ENCODE results near the gene NEURL1. TPM values are rescaled to one million over a fixed set of nuclear protein-coding genes. Genes with fewer than 3 reads are reported as not detected.

NEURL1 gene
- total RNA-seq, 1 donor from 2014 or later, result 3.4 TPM

- intact Hi-C loops (cut with micrococcal nuclease), result no loop called here
- H3K27me3 Mint-ChIP-seq (ENCODE audit: insufficient read depth), result no peaks in the 10 kb centered on the region
- H3K9me3 Mint-ChIP-seq, result no peaks in the 10 kb centered on the region
- no peak overlapping the region for H3K27ac Mint-ChIP-seq
- DNase-seq (ENCODE audit: low spot score), result no peak
- peaks cover 6% of the 10 kb centered on the region for H3K36me3 Mint-ChIP-seq (ENCODE audit: low read depth)
- H3K4me1 Mint-ChIP-seq (ENCODE audit: low read depth), result peaks cover 4% of the 10 kb centered on the region
- no peak overlapping the region for H3K4me3 Mint-ChIP-seq
Measured at GRCh38 chr10:103613616-103614015, 120.1 kb downstream of the NEURL1 start.

- Mint-ChIP-seq H3K27ac (no peak overlapping the region), H3K36me3 (ENCODE audit: low read depth) (peaks cover 4% of the 10 kb centered on the region), H3K4me3 (no peak overlapping the region), H3K4me1 (ENCODE audit: low read depth) (peaks cover 4% of the 10 kb centered on the region), H3K27me3 (ENCODE audit: insufficient read depth) (no peaks in the 10 kb centered on the region), H3K9me3 (no peaks in the 10 kb centered on the region)
- DNase-seq (ENCODE audit: low spot score), result no peak
- intact Hi-C loops (cut with micrococcal nuclease), result no loop called here
Measured at GRCh38 chr10:103614306-103615158, 121.0 kb downstream of the NEURL1 start.

- no peak for DNase-seq (ENCODE audit: low spot score)
- H3K36me3 Mint-ChIP-seq (ENCODE audit: low read depth), result peaks cover 8% of the 10 kb centered on the region
- intact Hi-C loops (cut with micrococcal nuclease), result no loop called here
- H3K27ac Mint-ChIP-seq, result no peak overlapping the region
- no peak overlapping the region for H3K4me3 Mint-ChIP-seq
- peaks cover 4% of the 10 kb centered on the region for H3K4me1 Mint-ChIP-seq (ENCODE audit: low read depth)
- H3K27me3 Mint-ChIP-seq (ENCODE audit: insufficient read depth), result no peaks in the 10 kb centered on the region
- no peaks in the 10 kb centered on the region for H3K9me3 Mint-ChIP-seq
Measured at GRCh38 chr10:103616705-103617601, 123.4 kb downstream of the NEURL1 start.

- DNase-seq (ENCODE audit: low spot score), result no peak
- Mint-ChIP-seq H3K9me3 (no peaks in the 10 kb centered on the region), H3K27ac (no peak overlapping the region), H3K36me3 (ENCODE audit: low read depth) (peaks cover 8% of the 10 kb centered on the region), H3K4me3 (no peak overlapping the region), H3K4me1 (ENCODE audit: low read depth) (peaks cover 4% of the 10 kb centered on the region), H3K27me3 (ENCODE audit: insufficient read depth) (no peaks in the 10 kb centered on the region)
- intact Hi-C loops (cut with micrococcal nuclease), result no loop called here
Measured at GRCh38 chr10:103617602-103618385, 124.3 kb downstream of the NEURL1 start.

DNA sequence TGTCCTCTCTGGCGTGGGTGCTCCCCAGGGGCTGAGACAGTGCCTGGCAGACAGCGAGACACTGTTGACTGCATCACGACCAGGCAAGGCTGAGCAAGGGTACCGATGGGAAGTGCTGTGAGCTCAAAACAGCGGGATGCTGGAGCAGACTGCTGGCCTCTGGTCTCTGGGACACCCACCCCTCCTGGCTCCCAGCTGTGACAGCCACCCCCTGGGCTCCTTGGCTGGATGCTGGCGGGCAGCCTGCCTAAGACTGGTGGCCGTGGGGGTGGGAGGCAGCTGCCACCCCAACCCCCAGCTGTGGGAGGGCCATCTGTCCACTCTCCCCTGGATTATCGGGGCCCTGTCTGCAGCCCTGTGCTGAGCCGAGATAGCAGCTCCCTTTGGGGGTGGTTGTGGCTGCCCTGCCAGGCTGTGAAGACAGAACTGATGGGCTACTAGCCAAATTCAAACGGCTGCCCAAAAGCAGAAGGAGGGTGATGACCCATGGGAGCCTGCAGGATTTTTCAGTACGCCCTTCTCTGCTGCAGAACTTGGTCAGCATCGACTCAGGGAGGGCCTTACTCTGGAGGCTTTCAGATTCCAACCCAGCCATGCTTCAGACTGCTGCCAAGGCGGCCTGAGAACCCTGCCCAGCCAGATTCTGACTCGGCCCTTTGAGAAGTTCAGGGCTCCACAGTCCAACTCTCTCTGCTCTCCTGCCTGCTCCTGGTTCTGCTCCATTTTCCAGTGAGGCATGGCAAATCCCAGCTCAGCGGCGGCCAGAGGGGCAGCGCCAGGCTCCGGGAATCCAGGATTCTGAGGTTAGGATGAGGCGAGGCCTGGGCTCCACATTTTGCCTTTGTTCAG, 125.3 kb downstream of the NEURL1 start:
- intact Hi-C loops (cut with micrococcal nuclease), result no loop called here
- no peaks in the 10 kb centered on the region for H3K27me3 Mint-ChIP-seq (ENCODE audit: insufficient read depth)
- no peak overlapping the region for H3K4me3 Mint-ChIP-seq
- no peaks in the 10 kb centered on the region for H3K9me3 Mint-ChIP-seq
- peaks cover 8% of the 10 kb centered on the region for H3K36me3 Mint-ChIP-seq (ENCODE audit: low read depth)
- no peak overlapping the region for H3K27ac Mint-ChIP-seq
- H3K4me1 Mint-ChIP-seq (ENCODE audit: low read depth), result peaks cover 4% of the 10 kb centered on the region
- no peak for DNase-seq (ENCODE audit: low spot score)

DNA sequence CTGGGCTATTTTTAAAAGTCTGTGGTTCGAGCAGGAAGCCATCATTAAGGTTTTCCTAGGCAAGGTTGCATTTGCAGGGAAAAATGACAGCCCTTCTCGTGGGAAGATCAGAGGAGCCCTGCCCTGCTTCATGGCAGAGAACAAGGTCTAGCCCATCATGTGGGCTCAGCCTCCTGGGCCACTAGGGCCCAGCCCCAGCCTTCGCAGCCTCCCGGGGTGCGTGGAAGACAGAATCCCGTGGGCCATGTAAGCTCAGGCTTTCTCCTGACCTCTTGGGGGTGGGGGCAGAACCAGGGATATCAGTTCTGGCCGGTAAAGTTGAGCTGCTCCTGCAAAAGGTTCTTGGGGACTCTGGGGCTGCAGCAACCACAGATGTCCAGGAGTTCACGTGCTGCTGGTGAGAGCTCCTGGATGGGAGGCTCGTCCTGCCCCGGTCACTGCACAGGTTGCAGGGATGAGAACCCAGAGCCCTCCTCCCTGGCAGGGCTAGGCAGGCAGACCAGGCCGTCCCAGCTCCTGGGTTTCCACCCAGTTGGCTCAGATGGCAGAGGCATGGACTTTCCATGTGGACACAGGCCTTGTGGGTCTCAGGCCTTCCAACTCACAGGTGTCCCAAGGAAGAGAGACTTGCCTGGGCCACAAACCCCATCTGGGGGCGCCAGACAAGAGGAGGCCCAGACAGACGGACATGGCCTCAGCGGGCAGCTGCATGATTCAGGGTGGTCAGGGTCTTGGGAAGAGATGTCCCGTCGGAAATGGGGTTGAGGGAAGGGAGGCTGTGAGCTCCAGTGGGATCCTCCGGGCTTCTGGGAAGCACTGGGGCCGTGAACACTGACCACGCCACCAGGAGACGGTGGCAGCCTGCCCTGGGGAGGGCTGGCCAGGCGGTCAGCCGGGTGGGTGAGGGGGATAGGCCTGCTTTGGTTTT, 126.2 kb downstream of the NEURL1 start:
- Mint-ChIP-seq H3K4me1 (ENCODE audit: low read depth) (peaks cover 2% of the 10 kb centered on the region), H3K4me3 (no peak overlapping the region), H3K36me3 (ENCODE audit: low read depth) (peaks cover 6% of the 10 kb centered on the region), H3K27me3 (ENCODE audit: insufficient read depth) (no peaks in the 10 kb centered on the region), H3K27ac (no peak overlapping the region), H3K9me3 (no peaks in the 10 kb centered on the region)
- DNase-seq (ENCODE audit: low spot score), result no peak
- intact Hi-C loops (cut with micrococcal nuclease), result no loop called here

- Mint-ChIP-seq H3K27me3 (ENCODE audit: insufficient read depth) (no peaks in the 10 kb centered on the region), H3K4me3 (no peak overlapping the region), H3K9me3 (no peaks in the 10 kb centered on the region), H3K36me3 (ENCODE audit: low read depth) (peaks cover 4% of the 10 kb centered on the region), H3K4me1 (ENCODE audit: low read depth) (no peaks in the 10 kb centered on the region), H3K27ac (no peak overlapping the region)
- no peak for DNase-seq (ENCODE audit: low spot score)
- intact Hi-C loops (cut with micrococcal nuclease), result no loop called here
Measured at GRCh38 chr10:103620352-103620740, 126.8 kb downstream of the NEURL1 start.

DNA sequence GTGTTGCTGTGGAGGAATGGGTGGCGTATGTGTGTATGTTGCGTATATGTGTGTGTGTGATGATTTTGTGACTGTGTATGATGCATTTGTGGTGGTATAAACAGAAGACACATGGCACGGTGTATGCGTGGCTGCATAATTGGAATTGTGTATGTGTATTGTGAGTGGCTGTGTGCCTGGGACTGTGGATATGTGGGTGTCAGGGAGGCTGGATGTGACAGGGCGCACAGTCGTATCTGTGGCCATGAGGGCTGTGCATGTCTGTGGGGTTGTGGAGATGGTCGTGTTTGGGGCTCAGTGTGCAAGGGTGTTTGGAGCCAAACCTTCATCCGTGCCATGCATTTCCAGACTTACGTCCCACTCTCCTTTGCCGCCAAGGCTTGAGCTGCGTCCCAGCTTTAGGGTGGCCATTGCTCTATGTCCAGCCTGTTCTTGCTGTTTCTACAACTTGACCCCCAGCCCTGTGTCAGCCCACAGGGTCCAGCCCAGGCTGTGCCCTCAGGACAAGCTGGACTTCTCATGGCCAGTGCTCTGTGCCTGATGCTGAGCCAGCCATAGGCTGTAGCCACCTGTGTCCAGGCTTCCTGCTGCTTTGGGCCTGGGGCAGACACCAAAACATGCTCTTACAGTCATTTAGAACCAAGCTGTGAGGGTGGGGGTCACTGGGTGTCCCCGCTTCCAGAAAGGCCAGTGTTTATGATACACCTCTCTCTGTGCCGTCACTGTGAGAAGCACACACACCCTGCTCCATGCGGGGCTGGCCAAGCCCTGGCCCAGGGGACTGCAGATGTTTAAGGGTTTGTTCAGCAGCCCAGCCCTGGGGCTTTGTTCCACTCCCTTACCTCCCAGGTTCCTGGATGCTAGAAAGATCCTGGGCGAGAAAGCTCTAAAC, 127.6 kb downstream of the NEURL1 start:
- H3K36me3 Mint-ChIP-seq (ENCODE audit: low read depth), result peaks cover 4% of the 10 kb centered on the region
- DNase-seq (ENCODE audit: low spot score), result no peak
- no peak overlapping the region for H3K27ac Mint-ChIP-seq
- no peaks in the 10 kb centered on the region for H3K27me3 Mint-ChIP-seq (ENCODE audit: insufficient read depth)
- no peaks in the 10 kb centered on the region for H3K4me1 Mint-ChIP-seq (ENCODE audit: low read depth)
- H3K4me3 Mint-ChIP-seq, result no peak overlapping the region
- no peaks in the 10 kb centered on the region for H3K9me3 Mint-ChIP-seq
- intact Hi-C loops (cut with micrococcal nuclease), result no loop called here

- Mint-ChIP-seq H3K4me1 (ENCODE audit: low read depth) (no peaks in the 10 kb centered on the region), H3K9me3 (no peaks in the 10 kb centered on the region), H3K4me3 (no peak overlapping the region), H3K27ac (no peak overlapping the region), H3K27me3 (ENCODE audit: insufficient read depth) (no peaks in the 10 kb centered on the region), H3K36me3 (ENCODE audit: low read depth) (peaks cover 4% of the 10 kb centered on the region)
- DNase-seq (ENCODE audit: low spot score), result no peak
- intact Hi-C loops (cut with micrococcal nuclease), result no loop called here
Measured at GRCh38 chr10:103621783-103622125, 128.2 kb downstream of the NEURL1 start.

DNA sequence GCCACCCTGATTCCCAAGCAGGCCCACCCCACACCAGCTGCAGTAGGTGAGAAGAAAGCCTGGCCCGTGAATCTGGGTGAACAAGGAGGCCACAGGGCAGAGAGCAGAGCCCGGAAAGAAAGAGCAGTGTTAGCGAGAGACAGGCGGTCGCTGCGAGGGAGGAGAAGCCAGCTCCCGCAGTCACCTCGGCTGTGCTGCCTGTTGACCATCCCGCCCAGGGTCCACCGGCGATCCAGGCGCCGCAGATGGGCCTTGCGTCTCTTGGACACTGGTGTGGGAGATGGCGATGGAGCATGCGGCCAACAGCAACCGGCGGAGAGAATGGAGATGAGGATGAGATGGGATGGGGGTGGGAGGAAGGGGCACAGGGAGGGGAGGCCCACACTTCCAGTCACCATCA, 128.8 kb downstream of the NEURL1 start:
- no peaks in the 10 kb centered on the region for H3K9me3 Mint-ChIP-seq
- H3K4me3 Mint-ChIP-seq, result no peak overlapping the region
- no peaks in the 10 kb centered on the region for H3K4me1 Mint-ChIP-seq (ENCODE audit: low read depth)
- peaks cover 4% of the 10 kb centered on the region for H3K36me3 Mint-ChIP-seq (ENCODE audit: low read depth)
- no peak for DNase-seq (ENCODE audit: low spot score)
- H3K27ac Mint-ChIP-seq, result no peak overlapping the region
- no peaks in the 10 kb centered on the region for H3K27me3 Mint-ChIP-seq (ENCODE audit: insufficient read depth)
- intact Hi-C loops (cut with micrococcal nuclease), result no loop called here
